Measurements from ENCODE around the gene BST1.

The BST1 gene

DNA sequence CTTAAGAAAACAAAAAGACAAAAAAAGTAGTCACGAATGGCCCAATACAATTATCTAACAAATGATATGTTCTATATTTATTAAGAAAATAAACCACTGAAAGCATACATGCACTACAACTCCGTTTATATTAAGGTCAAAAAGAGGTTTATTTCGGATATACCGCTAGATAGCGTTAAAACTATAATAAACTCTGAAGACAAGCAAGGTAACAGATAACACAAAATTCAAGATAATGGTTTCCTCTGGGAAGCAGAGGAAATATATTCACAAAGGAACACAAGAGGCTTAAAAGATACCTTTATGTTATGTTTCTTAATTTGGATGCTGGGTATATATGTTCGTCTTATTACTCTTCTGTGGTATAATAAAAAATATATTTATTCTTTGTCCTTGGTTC lies 26.0 kb upstream of the BST1 start:
- DNase-seq (ENCODE audit: low spot score) = no peak

DNA sequence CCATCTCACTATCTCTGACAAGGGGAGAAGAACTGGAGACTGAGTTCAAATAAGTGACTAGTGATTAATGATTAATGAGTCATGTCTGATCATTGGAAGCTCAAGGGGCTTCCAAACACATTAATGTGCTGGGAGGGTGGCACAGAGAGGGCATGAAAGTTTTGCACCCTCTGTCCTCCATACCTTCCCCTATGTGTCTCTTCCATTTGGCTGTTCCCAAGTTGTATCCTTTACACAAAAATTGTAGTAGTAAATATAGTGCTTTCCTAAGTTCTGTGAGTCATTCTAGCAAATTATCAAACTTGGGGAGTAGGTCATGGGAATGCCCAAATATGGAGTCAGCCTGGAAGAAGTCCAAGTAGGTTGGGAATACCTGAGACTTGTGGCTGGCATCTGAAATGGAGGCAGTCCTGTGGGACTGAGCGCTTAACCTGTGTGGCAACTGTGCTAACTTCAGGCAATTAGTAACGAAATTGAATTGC lies 25.3 kb upstream of the BST1 start:
- peak; percentile 65 for DNase-seq (ENCODE audit: low spot score)

DNA sequence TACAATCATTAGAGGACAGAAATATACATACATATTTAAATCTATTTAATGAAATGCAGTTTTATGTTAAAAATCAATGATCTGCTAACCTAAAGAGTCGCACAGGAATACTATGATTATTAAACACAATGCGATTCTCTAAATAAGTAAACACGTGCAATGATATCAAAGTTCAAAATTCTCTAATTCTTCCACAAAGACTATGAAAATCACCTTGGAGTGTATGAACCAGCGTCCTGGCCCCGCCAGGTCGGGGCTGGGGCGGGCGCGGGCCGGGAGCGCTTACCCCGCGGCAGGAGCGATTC lies 21.8 kb upstream of the BST1 start:
- no peak for DNase-seq (ENCODE audit: low spot score)

DNA sequence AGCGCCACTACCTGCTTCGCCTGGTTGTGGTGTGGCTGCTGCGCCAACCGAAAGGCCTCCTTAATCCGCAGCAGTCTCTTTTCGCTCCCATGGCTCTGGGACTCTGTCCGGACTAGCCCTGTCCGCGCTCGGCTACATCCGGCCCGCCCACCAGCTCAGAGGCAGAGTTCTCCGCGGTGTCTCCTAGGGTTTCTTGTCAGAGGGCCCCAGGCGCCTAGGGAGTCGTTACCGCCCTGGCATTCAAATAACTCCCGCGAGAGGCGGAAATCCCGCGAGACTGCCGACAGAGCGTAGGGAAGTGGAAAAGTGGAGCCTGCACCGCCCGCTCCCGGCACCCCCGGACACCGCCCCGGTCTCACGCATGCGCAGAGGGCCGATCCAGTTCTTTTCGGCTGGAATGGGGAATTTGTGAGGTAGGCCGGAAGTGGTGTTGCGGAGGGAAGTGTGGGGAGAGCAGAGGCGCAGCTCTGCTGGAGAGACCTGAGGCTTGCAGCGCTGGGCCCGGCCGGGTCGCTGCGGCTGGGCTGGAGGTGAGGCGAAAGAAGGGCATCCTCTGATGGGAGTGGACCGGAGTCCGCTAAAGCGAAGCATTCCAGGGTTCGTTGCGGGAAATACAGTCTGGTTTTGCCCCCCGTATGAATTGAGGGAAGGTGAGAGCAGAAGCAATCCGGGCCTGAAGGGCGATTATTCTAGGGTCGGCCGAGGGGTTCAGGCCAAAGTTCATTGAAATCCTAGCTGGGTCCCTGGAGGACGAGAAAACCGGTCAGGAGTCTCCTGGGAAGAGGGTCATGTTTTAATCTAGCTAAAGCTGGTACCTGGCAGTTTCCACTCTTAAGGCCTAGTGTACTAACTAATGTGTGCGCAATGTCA lies 21.3 kb upstream of the BST1 start, which contains the start of gene FAM200B:
FAM200B (plus strand) TSS at position 456 of the 870 bp plus-strand sequence. CDS start 5,151 bp downstream, outside the sequence.
- peak; percentile 97 for DNase-seq (ENCODE audit: low spot score)

DNA sequence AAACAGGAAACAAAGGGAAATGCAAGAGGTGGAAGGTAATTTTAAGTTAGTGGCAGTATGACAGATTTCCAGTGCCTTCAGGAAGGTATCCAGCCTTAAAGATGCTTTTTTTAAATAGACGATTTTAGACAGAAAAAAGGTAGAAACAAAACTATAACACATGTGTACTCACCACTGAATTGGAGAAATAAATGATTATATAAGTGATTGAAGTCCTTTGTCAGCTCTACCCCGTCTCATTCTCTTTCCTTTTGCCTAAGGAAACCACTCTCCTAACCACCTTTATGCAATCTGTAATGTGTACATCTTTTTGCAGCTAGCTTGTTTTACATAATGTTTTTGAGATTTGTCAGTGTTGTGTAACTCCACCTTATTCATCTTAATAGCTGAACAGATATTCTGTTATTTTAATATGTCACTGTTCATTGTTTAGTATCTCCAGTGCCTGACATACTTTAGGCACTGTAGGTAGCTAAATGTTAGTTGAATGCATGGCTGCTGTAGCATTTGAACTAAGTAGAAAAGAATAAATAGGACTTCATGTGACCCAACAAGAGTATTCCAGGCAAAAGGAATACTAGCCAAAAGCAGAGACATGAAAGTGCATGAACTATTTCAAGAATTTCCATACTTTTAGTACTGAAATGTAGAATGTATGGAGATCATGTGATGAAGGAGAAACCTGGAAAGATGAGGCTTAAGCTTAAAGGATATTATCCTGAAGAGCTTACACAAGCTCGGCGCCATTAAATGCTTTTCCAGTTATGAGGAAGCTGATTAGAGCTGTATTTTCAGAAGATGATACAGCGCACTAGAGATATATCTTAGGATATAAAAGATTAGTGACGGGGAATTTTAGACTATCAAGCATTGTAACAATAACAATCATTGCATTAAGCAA lies 20.4 kb upstream of the BST1 start:
- peak; percentile 28 for DNase-seq (ENCODE audit: low spot score)

DNA sequence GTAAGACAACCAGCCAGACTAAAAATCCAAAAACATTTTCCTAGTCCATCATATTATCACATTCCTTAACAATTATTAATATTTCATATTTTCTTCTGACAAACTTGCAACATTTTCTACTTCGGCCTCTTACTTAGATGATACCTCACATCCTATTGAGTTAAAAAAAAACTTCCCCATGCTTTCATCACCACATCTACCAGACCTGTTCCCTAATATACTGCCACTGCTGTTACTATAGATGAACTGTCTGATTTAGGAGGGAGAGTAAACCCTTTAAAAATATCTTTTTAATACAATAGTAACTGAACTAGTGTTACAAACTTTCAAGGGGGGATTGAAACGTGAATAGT lies 19.7 kb upstream of the BST1 start:
- no peak for DNase-seq (ENCODE audit: low spot score)

DNA sequence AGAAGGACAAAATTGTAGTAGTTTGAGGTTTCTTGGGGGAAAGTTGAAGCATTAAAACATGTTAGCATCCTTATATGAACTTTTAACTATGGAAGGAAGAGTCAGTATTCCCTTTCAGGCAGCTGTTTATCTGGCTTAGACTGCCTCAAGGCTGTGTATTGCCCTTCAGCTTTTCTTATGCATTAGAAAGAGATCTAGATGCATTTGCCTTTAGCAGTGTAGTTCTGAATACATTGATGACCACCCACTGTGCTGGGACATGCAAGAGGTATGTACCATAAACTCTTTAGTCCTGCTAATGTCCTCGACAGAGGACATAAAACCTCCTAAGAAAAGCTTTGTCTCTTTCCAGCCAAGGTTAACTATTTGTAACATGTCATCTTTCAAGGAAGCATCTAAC lies 18.4 kb upstream of the BST1 start:
- DNase-seq (ENCODE audit: low spot score) = no peak

DNA sequence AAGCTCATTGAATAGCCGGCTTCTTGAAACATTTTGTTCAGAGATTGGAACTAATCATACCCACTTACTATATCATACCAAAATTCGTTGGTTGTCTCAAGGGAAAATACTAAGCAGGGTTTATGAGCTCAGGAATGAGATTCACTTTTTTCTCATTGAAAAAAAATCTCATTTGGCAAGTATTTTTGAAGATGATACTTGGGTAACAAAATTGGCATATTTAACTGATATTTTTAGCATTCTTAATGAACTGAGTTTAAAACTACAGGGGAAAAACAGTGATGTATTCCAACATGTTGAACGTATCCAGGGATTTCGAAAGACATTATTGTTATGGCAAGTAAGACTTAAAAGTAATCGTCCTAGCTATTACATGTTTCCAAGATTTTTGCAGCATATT lies 14.8 kb upstream of the BST1 start:
- DNase-seq (ENCODE audit: low spot score) = no peak

DNA sequence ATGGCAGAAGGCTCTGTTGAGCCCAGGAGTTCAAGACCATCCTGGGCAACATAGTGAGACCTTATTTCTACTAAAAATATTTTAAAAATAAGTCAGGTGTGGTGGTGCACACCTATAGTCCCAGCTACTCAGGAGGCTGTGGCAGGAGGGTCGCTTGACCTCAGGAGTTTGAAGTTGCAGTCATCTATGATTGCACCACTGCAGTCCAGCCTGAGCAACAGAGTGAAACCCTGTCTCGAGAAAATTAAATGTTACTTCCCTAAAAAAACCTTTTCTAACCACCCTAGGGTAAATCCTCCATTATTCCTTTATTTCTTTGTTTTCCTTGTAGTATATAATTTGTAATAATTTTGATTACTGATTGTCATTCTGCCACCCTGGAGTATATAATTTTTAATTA lies 13.3 kb upstream of the BST1 start:
- DNase-seq (ENCODE audit: low spot score) = no peak

DNA sequence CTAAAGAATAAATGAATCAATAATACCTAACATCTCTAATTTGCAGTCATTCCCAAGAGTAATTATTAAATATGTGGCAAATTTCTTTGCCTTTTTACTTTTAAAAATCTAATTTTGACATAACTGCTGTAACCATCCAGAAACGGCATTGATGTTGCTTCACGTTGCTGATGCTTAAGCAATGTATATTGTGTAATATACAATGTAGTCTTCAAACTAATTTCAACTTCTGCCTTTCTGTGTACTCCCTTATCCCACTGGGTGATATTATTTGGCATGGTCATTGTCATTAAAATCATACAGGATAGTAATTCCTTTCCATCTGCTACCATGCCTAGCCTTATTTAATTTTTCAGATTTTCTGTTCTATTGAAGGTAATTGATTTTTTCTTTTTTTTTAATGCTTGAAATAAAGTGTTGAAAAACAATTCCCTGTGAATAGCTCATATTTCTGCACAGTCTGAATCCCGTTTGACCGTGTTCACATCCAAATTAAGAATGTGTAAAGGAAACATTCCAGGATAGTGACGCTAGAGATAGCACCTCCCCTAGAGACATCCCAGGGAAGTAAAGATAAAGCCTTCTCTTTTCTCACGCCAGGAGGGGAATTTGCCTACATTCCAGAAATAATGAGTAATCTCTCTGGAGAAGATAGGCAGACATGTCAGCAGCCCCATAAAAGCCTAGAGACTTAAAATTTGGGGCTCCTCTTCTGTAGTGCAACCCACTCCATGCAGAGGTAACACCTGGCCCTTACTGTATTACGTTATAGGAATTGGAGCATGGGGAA lies 12.7 kb upstream of the BST1 start:
- no peak for DNase-seq (ENCODE audit: low spot score)

DNA sequence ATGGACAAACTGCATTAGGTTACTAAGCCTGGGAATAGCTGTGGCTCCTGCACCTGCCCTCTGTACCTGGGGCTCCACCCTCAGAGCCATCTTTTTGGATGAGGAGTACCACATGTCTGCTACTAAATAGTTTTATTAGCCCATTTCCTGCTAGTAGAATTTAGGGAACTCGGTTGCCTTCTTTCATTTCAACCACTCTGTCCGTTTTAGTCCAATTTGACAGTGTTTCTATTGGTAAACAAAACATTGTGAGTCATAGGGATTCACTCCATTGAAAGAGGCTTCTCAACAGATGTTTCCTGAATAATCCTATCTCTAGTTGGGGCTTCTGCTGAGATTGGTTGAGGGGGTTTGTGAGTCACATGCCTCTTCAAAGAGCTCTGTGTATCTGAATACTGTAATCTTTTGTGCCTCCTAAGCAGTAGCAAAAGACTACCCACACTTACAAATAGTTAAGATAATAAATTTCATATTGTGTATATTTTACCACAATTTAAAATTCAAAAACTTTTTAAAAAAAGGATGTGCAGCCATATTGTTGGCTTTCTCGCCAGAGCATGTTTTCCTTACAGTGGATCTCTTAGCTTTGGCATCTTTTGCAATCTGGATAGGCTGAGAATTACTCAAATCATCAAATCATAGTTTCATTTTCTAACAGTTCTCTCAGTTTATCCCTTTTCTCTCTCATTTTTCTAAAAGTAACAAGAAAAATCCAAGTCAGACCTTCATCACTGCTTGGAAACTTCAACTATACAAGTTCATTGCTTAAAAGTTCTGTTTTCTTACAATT lies 11.3 kb upstream of the BST1 start:
- no peak for DNase-seq (ENCODE audit: low spot score)

DNA sequence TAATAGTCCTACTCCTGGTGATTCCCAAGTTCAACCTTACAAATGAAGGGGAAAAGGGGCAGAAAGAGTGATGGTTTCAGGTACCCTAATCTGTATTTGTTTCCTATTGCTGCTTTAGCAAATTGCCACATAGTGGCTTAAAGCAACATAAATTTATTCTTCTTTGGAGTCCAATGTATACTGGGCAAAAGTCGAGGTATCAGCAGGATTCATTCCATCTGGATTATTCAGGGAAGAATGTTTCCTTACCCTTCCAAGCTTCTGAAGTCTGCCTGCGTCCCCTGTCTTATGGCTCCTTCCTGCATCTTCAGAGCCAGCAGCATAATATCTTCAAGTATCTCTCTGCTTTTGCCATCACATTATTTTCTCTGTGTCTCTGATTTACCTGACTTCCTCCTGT lies 10.3 kb upstream of the BST1 start:
- DNase-seq (ENCODE audit: low spot score) = no peak

DNA sequence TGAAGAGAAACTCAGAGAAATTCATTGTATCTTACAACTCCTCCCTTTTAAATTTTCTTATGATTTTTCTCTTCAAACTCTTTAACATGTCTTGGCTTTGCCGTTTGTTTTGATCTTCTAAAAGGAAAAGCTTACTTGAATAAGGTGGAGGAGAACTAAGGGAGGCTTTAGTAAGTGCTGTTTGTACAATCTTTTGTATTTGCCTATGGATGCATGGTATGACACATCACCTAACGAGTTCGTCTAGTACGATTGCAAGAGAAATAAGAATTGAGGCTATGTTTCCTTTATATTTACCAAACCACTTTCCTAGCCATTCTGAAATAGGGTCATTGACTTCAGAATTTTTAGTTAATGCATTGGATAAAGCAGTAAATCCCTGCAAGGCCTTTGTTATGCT lies 8.4 kb upstream of the BST1 start:
- DNase-seq (ENCODE audit: low spot score) = no peak

DNA sequence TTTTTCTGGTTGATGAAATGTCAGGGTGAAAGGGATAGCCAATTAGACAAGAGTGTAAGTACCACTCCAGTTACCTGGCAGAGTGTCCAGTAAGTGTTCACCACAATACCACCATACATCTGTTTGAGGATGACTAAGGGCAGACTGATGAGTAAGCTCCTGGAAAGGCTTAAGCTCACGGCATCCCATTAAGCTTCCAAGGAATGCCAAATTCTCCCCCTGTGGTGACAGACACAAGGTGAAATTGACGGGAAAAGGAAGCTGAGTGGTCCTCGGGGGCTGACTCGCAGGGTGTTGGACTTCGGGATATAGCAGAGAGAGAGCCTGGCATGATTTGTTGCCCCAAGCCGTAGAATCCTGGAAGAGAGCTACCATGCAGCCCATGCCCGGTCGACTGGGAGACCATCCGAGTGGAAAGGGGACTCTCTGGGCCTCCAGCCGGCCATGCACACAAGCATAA lies 7.6 kb upstream of the BST1 start:
- DNase-seq (ENCODE audit: low spot score) = no peak

DNA sequence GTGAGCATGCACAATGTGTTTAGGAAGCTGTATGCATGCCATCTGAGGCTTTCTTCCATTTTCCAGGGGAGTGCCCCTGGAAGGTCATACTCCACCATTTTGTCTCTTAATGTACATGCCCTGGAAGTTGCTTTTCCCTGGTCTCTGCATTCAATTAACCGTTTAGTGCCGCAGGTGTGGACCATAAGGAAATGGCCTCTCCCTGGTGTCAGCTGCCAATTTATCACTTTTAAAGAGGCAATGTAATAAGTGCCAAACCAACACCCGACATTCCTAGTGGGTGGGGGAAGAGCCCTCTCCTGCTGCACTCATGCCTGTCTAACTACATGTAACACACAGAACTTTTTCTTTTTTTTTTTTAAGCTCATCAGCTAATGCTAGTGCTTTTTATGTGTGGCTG lies 7.1 kb upstream of the BST1 start:
- DNase-seq (ENCODE audit: low spot score) = no peak

DNA sequence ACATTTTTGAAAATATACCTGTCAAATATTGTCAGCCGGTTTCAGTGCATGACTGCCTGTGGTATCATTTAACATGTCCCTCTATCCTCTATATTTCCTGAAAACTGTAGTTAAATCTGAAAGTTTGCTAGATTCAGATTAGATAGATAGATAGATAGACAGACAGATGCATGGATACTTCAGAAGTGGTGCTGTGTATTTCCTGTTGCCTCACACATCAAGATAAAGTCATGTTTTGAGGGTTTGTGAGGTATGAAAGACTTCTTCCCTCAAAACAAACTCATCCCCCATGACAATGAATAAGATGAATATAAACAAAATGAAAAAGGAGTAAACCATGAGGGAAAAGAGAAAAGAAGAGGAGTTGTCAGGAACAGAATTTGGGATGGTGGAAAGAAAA lies 6.0 kb upstream of the BST1 start:
- DNase-seq (ENCODE audit: low spot score) = no peak

DNA sequence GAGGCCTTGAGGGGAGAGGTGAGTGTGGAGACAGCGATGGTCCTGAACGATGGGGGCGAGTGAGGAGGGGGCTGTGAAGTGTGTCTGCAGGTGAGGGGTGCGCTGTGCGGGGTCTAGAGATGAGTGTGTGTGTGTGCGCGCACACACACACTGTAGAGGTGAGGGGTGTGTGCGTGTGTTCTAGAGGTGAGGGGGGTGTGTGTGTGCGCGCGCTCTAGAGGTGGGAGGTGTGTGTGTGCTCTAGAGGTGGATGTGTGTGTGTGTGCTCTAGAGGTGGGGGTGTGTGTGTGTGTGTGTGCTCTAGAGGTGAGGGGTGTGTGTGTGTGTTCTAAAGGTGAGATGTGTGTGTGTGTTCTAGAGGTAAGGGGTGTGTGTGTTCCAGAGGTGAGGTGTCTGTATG lies 574 bp downstream of the BST1 start:
- no peak for DNase-seq (ENCODE audit: low spot score)

DNA sequence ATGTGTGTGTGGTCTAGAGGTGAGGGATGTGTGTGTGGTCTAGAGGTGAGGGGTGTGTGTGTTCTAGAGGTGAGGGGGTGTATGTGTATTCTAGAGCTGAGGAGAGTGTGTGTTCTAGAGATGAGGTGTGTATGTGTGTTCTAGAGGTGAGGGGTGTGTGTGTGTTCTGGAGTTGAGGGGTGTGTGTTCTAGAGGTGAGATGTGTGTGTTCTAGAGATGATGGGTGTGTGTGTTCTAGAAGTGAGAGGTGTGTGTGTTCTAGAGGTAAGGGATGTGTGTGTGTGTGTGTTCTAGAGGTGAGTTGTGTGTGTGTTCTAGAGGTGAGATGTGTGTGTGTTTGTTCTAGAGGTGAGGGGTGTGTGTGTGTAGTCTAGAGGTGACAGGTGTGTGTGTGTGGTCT lies 1.3 kb downstream of the BST1 start:
- DNase-seq (ENCODE audit: low spot score) = no peak

DNA sequence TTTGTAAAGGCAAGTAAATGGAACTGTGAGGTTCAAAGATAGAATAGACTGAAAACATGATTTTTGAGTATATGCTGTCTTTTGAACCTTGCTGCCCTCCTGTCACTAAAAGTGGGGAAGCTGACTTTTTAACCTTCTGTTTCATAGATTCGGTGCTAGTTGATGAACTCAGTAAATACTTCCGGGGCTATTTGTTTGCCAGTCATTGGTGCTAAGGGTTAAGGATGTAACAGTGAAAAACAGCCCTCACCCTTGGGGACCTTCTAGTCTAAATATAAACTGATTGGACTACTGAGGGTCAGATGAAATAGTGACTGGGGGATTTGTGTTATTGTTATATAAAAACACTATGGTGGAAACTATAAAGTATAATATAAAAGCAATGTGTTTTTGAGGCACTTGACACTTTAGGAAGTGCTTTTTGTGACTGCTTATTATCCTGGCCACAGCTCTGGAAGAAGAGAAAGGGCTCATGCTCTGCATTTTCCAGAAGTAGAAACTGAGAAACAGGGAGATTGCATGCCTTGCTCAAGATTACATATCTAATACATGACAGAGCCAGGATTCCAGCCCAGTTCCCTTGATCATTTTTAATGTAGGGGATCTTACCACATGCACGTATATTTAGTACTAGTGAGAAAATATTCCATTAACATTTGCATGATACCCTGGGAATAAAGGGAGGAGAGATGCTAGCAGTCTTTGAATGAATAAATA lies 3.9 kb downstream of the BST1 start:
- no peak for DNase-seq (ENCODE audit: low spot score)

DNA sequence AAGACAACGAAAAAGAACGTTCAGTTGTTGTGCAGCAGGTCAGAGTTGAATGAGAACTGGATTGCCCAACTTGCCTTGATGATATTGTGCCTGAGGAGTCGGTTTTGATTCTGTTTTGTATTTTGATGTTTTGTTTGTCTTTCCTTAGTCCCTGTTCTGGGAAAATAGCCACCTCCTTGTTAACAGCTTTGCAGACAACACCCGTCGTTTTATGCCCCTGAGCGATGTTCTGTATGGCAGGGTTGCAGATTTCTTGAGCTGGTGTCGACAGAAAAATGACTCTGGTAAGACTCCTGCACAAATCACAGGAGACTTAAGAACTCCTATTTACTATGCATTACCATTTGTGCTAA lies 4.5 kb downstream of the BST1 start:
- no peak for DNase-seq (ENCODE audit: low spot score)

DNA sequence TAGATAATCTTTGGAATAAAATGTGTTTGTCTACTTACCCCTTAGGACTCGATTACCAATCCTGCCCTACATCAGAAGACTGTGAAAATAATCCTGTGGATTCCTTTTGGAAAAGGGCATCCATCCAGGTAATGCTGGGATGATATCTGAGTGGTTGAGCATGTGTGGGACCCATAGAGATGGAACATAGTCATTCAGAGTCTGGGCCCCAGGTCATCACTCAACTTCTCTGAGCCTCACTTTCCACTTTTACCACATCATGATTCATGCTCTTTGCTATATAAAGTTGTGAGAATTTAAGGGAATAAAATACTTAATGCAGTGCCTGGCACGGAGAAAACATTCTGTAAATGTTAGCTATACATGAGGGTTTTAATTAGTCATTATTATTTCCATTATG lies 8.9 kb downstream of the BST1 start:
- DNase-seq (ENCODE audit: low spot score) = no peak

Data from hematopoietic multipotent progenitor cell treated with erythropoietin and hydrocortisone succinate and interleukin-3 and kit ligand, for 15 days (in vitro differentiated cells).